Astrocyte (in vitro differentiated cells and primary cell): Measurements from ENCODE around the gene RGS2. TPM values are rescaled to one million over a fixed set of nuclear protein-coding genes. Genes with fewer than 3 reads are reported as not detected.

Experiments
- DNase-seq: peaks from one replicate; pipeline ENCODE4 v3.0.0-alpha.2; 2010; ENCODE audit warnings: low read depth
- FAIRE-seq: peaks from 2 replicates; lab custom pipeline; 2011; peaks lifted over from hg19 to GRCh38; lab: Jason Lieb, UNC
- H2AFZ ChIP-seq: 2 replicates; pipeline ENCODE4 v1.6.0; 2012; ENCODE audit warnings: low read depth, low read length, inconsistent platforms
- H3K27ac ChIP-seq: 2 replicates; pipeline ENCODE4 v1.5.1; 2011; ENCODE audit warnings: low read depth, low read length, inconsistent platforms
- H3K27me3 ChIP-seq: 2 replicates; pipeline ENCODE4 v1.6.0; 2011; ENCODE audit warnings: low read length, inconsistent platforms; ENCODE audit not compliant: insufficient read depth
- H3K36me3 ChIP-seq: 2 replicates; pipeline ENCODE4 v1.5.1; 2011; ENCODE audit warnings: low read length, inconsistent platforms; ENCODE audit not compliant: insufficient read depth
- H3K4me1 ChIP-seq: 2 replicates; pipeline ENCODE4 v1.5.1; 2011; ENCODE audit warnings: low read length, inconsistent platforms; ENCODE audit not compliant: insufficient read depth
- H3K4me2 ChIP-seq: 2 replicates; pipeline ENCODE4 v1.6.0; 2012; ENCODE audit warnings: low read length, inconsistent platforms
- H3K4me3 ChIP-seq: 2 replicates; pipeline ENCODE4 v1.5.1; 2011; ENCODE audit warnings: low read depth, mild to moderate bottlenecking, low read length, inconsistent platforms; ENCODE audit not compliant: insufficient read depth
- H3K79me2 ChIP-seq: 2 replicates; pipeline ENCODE4 v1.6.0; 2012; ENCODE audit warnings: mild to moderate bottlenecking, low read length, inconsistent platforms; ENCODE audit not compliant: insufficient read depth
- H3K9ac ChIP-seq: 2 replicates; pipeline ENCODE4 v1.6.0; 2012; ENCODE audit warnings: mild to moderate bottlenecking, low read length, inconsistent platforms
- H3K9me3 ChIP-seq: 2 replicates; pipeline ENCODE4 v1.5.1; 2012; ENCODE audit warnings: low read depth, mild to moderate bottlenecking, low read length, inconsistent platforms; ENCODE audit not compliant: insufficient read depth
- H4K20me1 ChIP-seq: 2 replicates; pipeline ENCODE4 v1.6.0; 2012; ENCODE audit warnings: low read length, inconsistent platforms; ENCODE audit not compliant: insufficient read depth
- H3K27ac Mint-ChIP-seq: one replicate; pipeline ENCODE4 v1.8.0; 2021; ENCODE audit warnings: mild to moderate bottlenecking, mixed read lengths; ENCODE audit not compliant: unreplicated experiment
- H3K27me3 Mint-ChIP-seq: one replicate; pipeline ENCODE4 v1.8.0; 2021; ENCODE audit warnings: low read depth, mixed read lengths; ENCODE audit not compliant: unreplicated experiment
- H3K36me3 Mint-ChIP-seq: one replicate; pipeline ENCODE4 v1.8.0; 2021; ENCODE audit warnings: low read depth, mixed read lengths; ENCODE audit not compliant: unreplicated experiment
- H3K4me1 Mint-ChIP-seq: one replicate; pipeline ENCODE4 v1.8.0; 2021; ENCODE audit warnings: low read depth, mixed read lengths; ENCODE audit not compliant: unreplicated experiment
- H3K4me3 Mint-ChIP-seq: one replicate; pipeline ENCODE4 v1.8.0; 2021; ENCODE audit warnings: mild to moderate bottlenecking, moderate library complexity, mixed read lengths; ENCODE audit not compliant: unreplicated experiment
- H3K9me3 Mint-ChIP-seq: one replicate; pipeline ENCODE4 v1.8.0; 2021; ENCODE audit warnings: mild to moderate bottlenecking, mixed read lengths; ENCODE audit not compliant: unreplicated experiment
- EZH2 ChIP-seq: IDR thresholded peaks from 2 replicates; pipeline ENCODE4 v1.6.1; 2012; ENCODE audit warnings: mild to moderate bottlenecking, low read length, inconsistent platforms; ENCODE audit not compliant: insufficient read depth
- total RNA-seq: library from RNA; stranded (reverse); gene quantifications from 2 replicates; pipeline ENCODE4 v1.2.1, GENCODE V29; 2021
- TF ChIP-seq, protein P1 (sequence below): IDR thresholded peaks from 2 replicates; pipeline ENCODE4 v1.5.1; 2011; ENCODE audit warnings: low read depth, mild to moderate bottlenecking, inconsistent platforms, low read length, moderate library complexity; ENCODE audit not compliant: insufficient read depth

The RGS2 gene
- total RNA-seq, 1 donor from 2014 or later = 10.5 TPM

DNA sequence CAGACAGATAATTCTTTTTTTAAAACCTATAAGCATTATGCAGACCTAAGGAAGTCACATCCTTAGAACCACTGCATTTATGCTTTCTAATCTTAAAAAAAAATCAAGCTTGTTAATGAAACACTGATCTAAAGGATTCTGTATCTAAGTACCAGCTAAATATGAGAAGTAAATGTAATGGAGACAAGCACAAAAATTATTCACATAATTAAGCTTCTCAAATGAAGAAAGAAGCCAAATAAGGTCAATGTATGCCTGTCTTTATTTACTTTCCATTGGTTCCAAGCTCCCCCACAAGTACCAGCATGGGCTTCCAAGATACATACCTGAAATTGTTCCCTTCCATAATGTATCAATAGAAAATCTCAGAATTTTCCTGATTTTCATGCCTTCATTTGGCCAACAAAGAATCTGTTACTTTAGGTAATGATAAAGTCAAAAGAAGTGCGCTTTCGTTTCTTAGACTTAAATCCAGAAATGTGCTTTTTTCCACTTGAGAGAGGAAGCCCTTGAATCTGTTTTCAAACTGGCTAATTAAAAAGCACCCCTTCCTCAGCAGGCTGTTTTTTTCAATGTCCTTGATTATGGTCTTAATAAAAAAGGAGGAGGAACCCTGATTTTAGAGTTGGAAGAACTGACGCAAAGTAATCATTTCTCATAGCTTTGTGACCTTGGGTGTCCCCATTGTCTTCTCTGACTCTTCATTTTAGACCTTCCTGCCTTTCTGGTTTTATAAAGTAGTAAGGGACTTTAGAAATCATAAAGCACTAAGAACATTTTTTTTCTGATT, 3.8 kb downstream of the RGS2 start:
- no peak overlapping the region for H3K27ac Mint-ChIP-seq
- H2AFZ ChIP-seq = no peak overlapping the region

GRCh38 chr1:192814805-192815204, 6.0 kb downstream of the RGS2 start:
- Histone ChIP-seq H3K27me3 (no peaks in the 10 kb centered on the region), H3K4me3 (no peak overlapping the region)
- peaks cover 3% of the 10 kb centered on the region for H3K36me3 Mint-ChIP-seq

More for the DNA sequence above, 3.8 kb downstream of the RGS2 start:
- no peak for TF ChIP-seq EZH2
- TF ChIP-seq, protein P1, sequence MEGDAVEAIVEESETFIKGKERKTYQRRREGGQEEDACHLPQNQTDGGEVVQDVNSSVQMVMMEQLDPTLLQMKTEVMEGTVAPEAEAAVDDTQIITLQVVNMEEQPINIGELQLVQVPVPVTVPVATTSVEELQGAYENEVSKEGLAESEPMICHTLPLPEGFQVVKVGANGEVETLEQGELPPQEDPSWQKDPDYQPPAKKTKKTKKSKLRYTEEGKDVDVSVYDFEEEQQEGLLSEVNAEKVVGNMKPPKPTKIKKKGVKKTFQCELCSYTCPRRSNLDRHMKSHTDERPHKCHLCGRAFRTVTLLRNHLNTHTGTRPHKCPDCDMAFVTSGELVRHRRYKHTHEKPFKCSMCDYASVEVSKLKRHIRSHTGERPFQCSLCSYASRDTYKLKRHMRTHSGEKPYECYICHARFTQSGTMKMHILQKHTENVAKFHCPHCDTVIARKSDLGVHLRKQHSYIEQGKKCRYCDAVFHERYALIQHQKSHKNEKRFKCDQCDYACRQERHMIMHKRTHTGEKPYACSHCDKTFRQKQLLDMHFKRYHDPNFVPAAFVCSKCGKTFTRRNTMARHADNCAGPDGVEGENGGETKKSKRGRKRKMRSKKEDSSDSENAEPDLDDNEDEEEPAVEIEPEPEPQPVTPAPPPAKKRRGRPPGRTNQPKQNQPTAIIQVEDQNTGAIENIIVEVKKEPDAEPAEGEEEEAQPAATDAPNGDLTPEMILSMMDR = no peak
- peak; percentile 34 for DNase-seq
- Histone ChIP-seq H3K36me3 (peaks cover 16% of the 10 kb centered on the region), H3K9ac (no peak overlapping the region), H3K4me2 (no peak overlapping the region), H4K20me1 (peaks cover 27% of the 10 kb centered on the region), H3K27me3 (no peaks in the 10 kb centered on the region), H3K4me1 (peaks cover 14% of the 10 kb centered on the region), H3K27ac (no peak overlapping the region), H3K79me2 (peaks cover 17% of the 10 kb centered on the region), H3K9me3 (no peaks in the 10 kb centered on the region), H3K4me3 (no peak overlapping the region)
- FAIRE-seq = no peak
- H3K9me3 Mint-ChIP-seq = no peaks in the 10 kb centered on the region
- no peak overlapping the region for H3K4me3 Mint-ChIP-seq
- peaks cover 12% of the 10 kb centered on the region for H3K4me1 Mint-ChIP-seq
- H3K27me3 Mint-ChIP-seq = no peaks in the 10 kb centered on the region
- H3K36me3 Mint-ChIP-seq = peaks cover 3% of the 10 kb centered on the region

More at GRCh38 chr1:192814805-192815204, 6.0 kb downstream of the RGS2 start:
- Histone ChIP-seq H2AFZ (no peak overlapping the region), H3K4me1 (peaks cover 5% of the 10 kb centered on the region), H3K4me2 (no peak overlapping the region), H3K9ac (no peak overlapping the region), H4K20me1 (peaks cover 18% of the 10 kb centered on the region), H3K9me3 (no peaks in the 10 kb centered on the region), H3K36me3 (peaks cover 16% of the 10 kb centered on the region), H3K27ac (no peak overlapping the region), H3K79me2 (peaks cover 8% of the 10 kb centered on the region)
- no peak for DNase-seq
- Mint-ChIP-seq H3K4me1 (peaks cover 2% of the 10 kb centered on the region), H3K4me3 (no peak overlapping the region), H3K9me3 (no peaks in the 10 kb centered on the region), H3K27ac (no peak overlapping the region), H3K27me3 (no peaks in the 10 kb centered on the region)
- TF ChIP-seq, protein P1 = no peak
- no peak for TF ChIP-seq EZH2
- FAIRE-seq = no peak
